GM19463 (cell line): ENCODE measurements around the gene HOXB3.
"Not testable (repeated sequence)": the region's sequence is repeated elsewhere in the genome, so short reads cannot be mapped to it uniquely, and the experiment has no call there.

Experiments
- ATAC-seq: cut with Tn5 transposase; IDR thresholded peaks from one replicate; pipeline ENCODE4 v1.9.1; 2021; ENCODE audit warnings: mild to moderate bottlenecking, moderate library complexity; ENCODE audit not compliant: unreplicated experiment

The HOXB3 gene

DNA sequence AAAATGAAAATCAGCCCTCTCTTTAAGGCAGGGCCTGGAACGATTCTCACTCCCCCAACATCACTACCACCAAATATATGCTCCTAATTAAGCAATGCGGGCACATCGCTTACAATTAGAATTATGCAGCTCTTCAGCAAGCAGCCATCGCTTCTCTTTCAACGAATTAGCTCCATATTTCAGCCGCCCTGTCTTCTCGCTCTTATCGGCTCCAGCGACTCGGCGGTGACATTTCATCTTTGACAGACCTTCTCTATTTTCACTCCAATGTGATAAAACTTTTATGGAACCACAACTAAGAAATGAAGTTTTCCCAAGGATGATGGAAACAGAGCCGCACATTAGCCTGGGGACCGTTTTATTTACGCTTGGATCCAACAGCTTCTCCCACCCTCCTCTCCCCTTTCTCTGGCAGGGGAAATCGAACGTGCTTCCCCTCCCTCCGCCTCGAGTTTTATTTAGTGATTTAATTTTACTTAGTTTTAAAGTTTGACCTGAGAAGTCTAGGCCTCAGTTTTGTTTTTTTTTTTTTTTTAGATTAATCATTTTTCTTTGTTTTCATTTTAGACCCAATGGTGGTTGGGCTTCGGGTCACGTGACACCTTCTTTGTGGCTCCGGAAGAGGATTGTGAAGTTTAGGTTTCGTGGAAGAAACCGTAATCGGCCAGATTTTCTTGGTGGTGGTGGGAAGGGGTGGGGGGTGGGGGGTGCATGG is 42.1 kb downstream of the HOXB3 start:
- ATAC-seq: no peak

- no peak for ATAC-seq
Measured at GRCh38 chr17:48546924-48547807, 42.9 kb downstream of the HOXB3 start.

- no peak for ATAC-seq
Measured at GRCh38 chr17:48546137-48546923, 43.7 kb downstream of the HOXB3 start.

GRCh38 chr17:48545539-48545938 is 44.5 kb downstream of the HOXB3 start:
- no peak for ATAC-seq

DNA sequence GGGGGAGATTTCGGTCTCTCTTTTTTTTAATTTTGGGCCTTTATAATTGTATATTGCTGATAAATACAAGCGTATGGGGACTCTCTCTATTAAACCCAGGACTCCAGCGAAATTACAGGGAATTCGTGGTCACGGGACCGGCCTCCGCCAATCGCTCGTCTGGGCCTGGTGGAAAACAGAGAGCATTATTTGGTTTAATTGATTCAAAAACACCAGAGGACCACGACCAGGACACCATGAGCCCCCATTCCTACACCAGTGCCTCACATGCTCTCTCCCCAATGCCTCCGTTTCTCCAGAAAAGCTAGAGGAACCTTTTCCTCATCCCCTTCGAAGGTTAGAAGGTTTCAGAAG is 45.0 kb downstream of the HOXB3 start, which contains the start of gene HOXB2:
Gene HOXB2, minus strand, starts transcription at position 88 of the 354 bp plus-strand sequence. CDS start 198 bp downstream, outside the sequence.
- no peak for ATAC-seq

- ATAC-seq: no peak
Measured at GRCh38 chr17:48544349-48545021, 45.6 kb downstream of the HOXB3 start.

- ATAC-seq: no peak
Measured at GRCh38 chr17:48543854-48544348, 46.1 kb downstream of the HOXB3 start.

GRCh38 chr17:48543107-48543853 is 46.8 kb downstream of the HOXB3 start:
- peak; percentile 47 for ATAC-seq

DNA sequence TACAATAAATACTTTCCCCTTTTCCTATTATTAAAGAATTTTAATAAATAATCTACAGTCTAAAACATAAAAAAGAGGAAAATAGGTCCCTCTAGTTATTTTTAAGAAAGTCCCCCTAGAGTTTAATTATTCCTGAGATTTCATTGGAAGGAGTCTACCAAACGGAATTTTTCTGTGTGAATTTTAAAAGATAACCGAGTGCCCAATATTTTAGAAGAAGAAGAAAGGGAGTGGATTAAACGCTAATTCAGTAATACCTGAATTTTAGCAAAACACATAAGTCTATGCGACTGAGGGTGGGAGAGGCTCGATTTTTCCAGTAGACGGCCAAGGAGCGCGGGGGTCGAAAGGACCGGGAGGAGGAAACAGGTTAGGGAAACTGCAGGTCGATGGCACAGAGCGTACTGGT is 47.3 kb downstream of the HOXB3 start:
- ATAC-seq: no peak

- ATAC-seq: no peak
Measured at GRCh38 chr17:48542114-48542656, 47.9 kb downstream of the HOXB3 start.

- no peak for ATAC-seq
Measured at GRCh38 chr17:48541577-48542113, 48.4 kb downstream of the HOXB3 start.

- no peak for ATAC-seq
Measured at GRCh38 chr17:48541036-48541576, 48.9 kb downstream of the HOXB3 start.

- no peak for ATAC-seq
Measured at GRCh38 chr17:48540213-48540612, 49.8 kb downstream of the HOXB3 start.

- no peak for ATAC-seq
Measured at GRCh38 chr17:48539177-48539576, 50.9 kb downstream of the HOXB3 start.

- ATAC-seq: no peak
Measured at GRCh38 chr17:48537316-48537715, 52.7 kb downstream of the HOXB3 start.

GRCh38 chr17:48535793-48536559 is 54.1 kb downstream of the HOXB3 start:
- ATAC-seq: not testable (repeated sequence)

DNA sequence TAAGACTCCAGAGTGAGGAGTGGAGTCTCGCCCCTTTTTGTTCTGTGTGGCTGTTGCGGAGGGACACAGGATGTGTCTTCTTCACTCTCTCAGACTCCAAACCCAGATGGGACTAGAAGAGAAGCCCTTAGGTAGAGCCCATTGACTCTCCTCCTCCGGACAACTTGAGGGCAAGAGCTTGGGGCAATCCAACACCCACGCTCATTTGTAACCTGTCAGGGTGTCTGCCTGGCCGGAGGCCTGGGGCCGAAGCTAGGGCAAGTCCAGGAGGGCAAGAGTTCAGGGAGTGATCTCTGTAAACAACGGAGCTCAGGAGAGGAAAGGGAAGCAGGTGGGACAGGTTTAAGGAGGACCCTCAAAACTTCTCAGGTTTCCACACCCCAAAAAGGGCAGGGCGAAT is 57.8 kb downstream of the HOXB3 start:
- ATAC-seq: no peak

- no peak for ATAC-seq
Measured at GRCh38 chr17:48530887-48531272, 59.2 kb downstream of the HOXB3 start, which contains the start of gene HOXB1. HOXB1 (minus strand) TSS chr17:48531011; CDS start chr17:48530904, 107 bp downstream.
